K562 (cell line): ENCODE measurements around the gene MAGI1. TPM values are rescaled to one million over a fixed set of nuclear protein-coding genes. Genes with fewer than 3 reads are reported as not detected.

Source experiments
- ASH1L ChIP-seq: fragments of 450-650 bp; IDR thresholded peaks from 2 replicates; pipeline ENCODE4 v1.6.1; 2018; ENCODE audit warnings: borderline replicate concordance, mild to moderate bottlenecking, low read depth; ENCODE audit not compliant: partially characterized antibody
- CREB3 ChIP-seq: fragments of 450-650 bp; conservative IDR thresholded peaks from 2 replicates; pipeline ENCODE4 v1.6.1; 2016; ENCODE audit warnings: missing genetic modification characterization, low read depth, mild to moderate bottlenecking, missing compliant biosample characterization, moderate library complexity
- EWSR1 ChIP-seq: fragments of 450-650 bp; IDR thresholded peaks from 2 replicates; pipeline ENCODE4 v1.6.1; 2018; ENCODE audit warnings: borderline replicate concordance, mild to moderate bottlenecking, low read depth, moderate library complexity; ENCODE audit not compliant: partially characterized antibody
- FOXK1 ChIP-seq: sonication (generic); formaldehyde crosslinking; IDR thresholded peaks from 2 replicates; pipeline ENCODE4 v1.8.0; 2022; ENCODE audit warnings: missing genetic modification reagents, mild to moderate bottlenecking, borderline replicate concordance
- HCFC1 ChIP-seq: IDR thresholded peaks from 2 replicates; pipeline ENCODE4 v1.6.1; 2012; ENCODE audit warnings: low read depth, low read length, improper control_type of control experiment
- MCM2 ChIP-seq: fragments of 450-650 bp; IDR thresholded peaks from 2 replicates; pipeline ENCODE4 v1.6.1; 2017; ENCODE audit warnings: low read depth, mild to moderate bottlenecking
- RBM39 ChIP-seq: fragments of 200-400 bp; formaldehyde crosslinking; optimal IDR thresholded peaks from 2 replicates; pipeline ENCODE3; 2018; ENCODE audit warnings: low read depth, low read length
- SMAD3 ChIP-seq: fragments of 450-650 bp; formaldehyde crosslinking; conservative IDR thresholded peaks from 2 replicates; pipeline ENCODE4 v1.4.0; 2020; ENCODE audit warnings: mild to moderate bottlenecking
- ZFP91 ChIP-seq: sonication (generic); formaldehyde crosslinking; IDR thresholded peaks from 2 replicates; pipeline ENCODE4 v1.8.0; 2022; ENCODE audit warnings: mild to moderate bottlenecking, missing genetic modification reagents
- ZNF274 ChIP-seq: IDR thresholded peaks from 2 replicates; pipeline ENCODE4 v1.6.1; 2011; ENCODE audit warnings: low read depth, mild to moderate bottlenecking, low read length, moderate library complexity, borderline replicate concordance
- ZNF398 ChIP-seq: fragments of 250-450 bp; sonication (Bioruptor Pico); IDR thresholded peaks from 2 replicates; pipeline ENCODE4 v1.8.0; 2021; ENCODE audit warnings: moderate library complexity, mild to moderate bottlenecking, inconsistent platforms
- polyA plus RNA-seq, 8 experiments: library from polyadenylated mRNA; depleted of rRNA in 4 of 8; stranded (reverse) in 5 of 8; unstranded in 3 of 8; fragments of >200 nt; fragmentation: Nextera tagmentation in 2 of 8; fragmentation: Illumina TruSeq in 1 of 8; extraction: Ambion mirVana in 2 of 8; extraction: Trizol in 1 of 8; gene quantifications; 2 replicates each; pipeline versions ENCODE4 v1.2.1 to v1.2.3, GENCODE V29; 2011 to 2014; ENCODE audit warnings: inconsistent platforms in 1 of 8, missing spikeins in 1 of 8
- total RNA-seq, 7 experiments: library from RNA; depleted of rRNA in 6 of 7; stranded (reverse); fragments of >200 nt in 6 of 7; fragmentation: Illumina TruSeq in 2 of 7; extraction: Trizol in 2 of 7; gene quantifications; 2 replicates each; pipeline versions ENCODE4 v1.2.1 to v1.2.3, GENCODE V29; 2011 to 2021; ENCODE audit warnings: low replicate concordance in 1 of 7

Gene MAGI1
- total and polyA plus RNA-seq, 9 of the 15 experiments (the other 6 are each of a cell fraction or from before 2014, with no cell fraction given) = 7.8 to 59.4 (median 43.2) TPM

- TF ChIP-seq ZFP91 (CRISPR knock-in tag) = no peak
- no peak for TF ChIP-seq SMAD3 (CRISPR knock-in tag)
- TF ChIP-seq EWSR1 = no peak
- TF ChIP-seq MCM2 = no peak
- no peak for TF ChIP-seq CREB3 (tag)
- TF ChIP-seq FOXK1 = no peak
- no peak for TF ChIP-seq ZNF274
- no peak for TF ChIP-seq HCFC1
- no peak for TF ChIP-seq ZNF398 (CRISPR knock-in tag)
- TF ChIP-seq RBM39 = no peak
- no peak for TF ChIP-seq ASH1L
Measured at GRCh38 chr3:65908588-65908987, 130.1 kb downstream of the MAGI1 start (continued).
